ENCODE results near the gene SMG6. TPM values are rescaled to one million over a fixed set of nuclear protein-coding genes. Genes with fewer than 3 reads are reported as not detected.

SMG6 gene
- total RNA-seq, 1 experiment from 2014 or later = 25.6 TPM

GRCh38 chr17:2028234-2028614 is 275.4 kb downstream of the SMG6 start (continued):
- TF ChIP-seq ARID4B (CRISPR knock-in tag; IDR thresholded peaks at IDR 0.05; ENCODE audit: borderline replicate concordance) = no peak
- TF ChIP-seq ZMAT4 (CRISPR knock-in tag; IDR thresholded peaks at IDR 0.05) = no peak
- no peak for TF ChIP-seq ZBTB43 (CRISPR knock-in tag; IDR thresholded peaks at IDR 0.05)
- no peak for TF ChIP-seq FOXJ3 (CRISPR knock-in tag; IDR thresholded peaks at IDR 0.05; ENCODE audit: borderline replicate concordance)
- no peak for TF ChIP-seq ZNF263 (CRISPR knock-in tag; IDR thresholded peaks at IDR 0.05; ENCODE audit: low read depth)
- no peak for TF ChIP-seq FOXP1 (CRISPR knock-in tag; IDR thresholded peaks at IDR 0.05; ENCODE audit: borderline replicate concordance)
- TF ChIP-seq SOX15 (CRISPR knock-in tag; IDR thresholded peaks at IDR 0.05) = no peak

GRCh38 chr17:2027528-2028233 is 275.9 kb downstream of the SMG6 start:
- no peak for TF ChIP-seq CBFB (CRISPR knock-in tag; IDR thresholded peaks at IDR 0.05; ENCODE audit: low read depth)
- TF ChIP-seq CREB1 (CRISPR knock-in tag; IDR thresholded peaks at IDR 0.05) = no peak
- no peak for TF ChIP-seq ZNF138 (CRISPR knock-in tag; conservative IDR thresholded peaks at IDR 0.05)
- no peak for TF ChIP-seq CREM (CRISPR knock-in tag; IDR thresholded peaks at IDR 0.05)
- TF ChIP-seq PREB (CRISPR knock-in tag; IDR thresholded peaks at IDR 0.05; ENCODE audit: borderline replicate concordance) = no peak
- TF ChIP-seq JUN (CRISPR knock-in tag; IDR thresholded peaks at IDR 0.05) = no peak
- no peak for TF ChIP-seq AR (CRISPR knock-in tag; IDR thresholded peaks at IDR 0.05)
- TF ChIP-seq MXD4 (CRISPR knock-in tag; IDR thresholded peaks at IDR 0.05; ENCODE audit: borderline replicate concordance) = no peak
- no peak for TF ChIP-seq IRF1 (CRISPR knock-in tag; IDR thresholded peaks at IDR 0.05)
- no peak for TF ChIP-seq RELA (CRISPR knock-in tag; IDR thresholded peaks at IDR 0.05; ENCODE audit: borderline replicate concordance)
- Mint-ChIP-seq H3K36me3 (peaks cover 3% of the 10 kb centered on the region; the same call in 1 of the 2 replicates), H3K27ac (no peak overlapping the region), H3K27me3 (ENCODE audit: low read depth) (peaks cover 67% of the 10 kb centered on the region), H3K9me3 (no peaks in the 10 kb centered on the region), H3K4me1 (peaks cover 7% of the 10 kb centered on the region), H3K4me3 (no peak overlapping the region)
- CTCF ChIA-PET = interaction anchor here (0.5 to 6.3 kb wide), 3 partner anchors 116 to 124 kb away, joined by 3 to 47 read pairs (median 11); no protein-coding TSS in a partner anchor
- DNase-seq (ENCODE audit: low spot score) (no peak), ATAC-seq (no peak)
- POLR2A ChIA-PET = no interaction called here

All from WTC11 (cell line).